K562 (cell line): ENCODE measurements around the gene DAW1. TPM values are rescaled to one million over a fixed set of nuclear protein-coding genes. Genes with fewer than 3 reads are reported as not detected.

Experiments used
- ATAC-seq: fragments of 200-7000 bp; cut with Tn5 transposase; 3 replicates; pipeline ENCODE4 v1.9.1; 2020; ENCODE audit warnings: moderate library complexity
- BruUV-seq: library from RNA; stranded (reverse); fragments of 400-500 nt; replicated peaks from 2 replicates; lab custom pipeline; 2021; lab: Mats Ljungman, UMichigan
- CTCF ChIA-PET: fragments of 300-600 bp; formaldehyde crosslinking; extraction: SDS; loops from one replicate; lab custom pipeline; 2021; ENCODE audit warnings: low intra/inter-chr PET ratio; lab: Yijun Ruan, JAX
- POLR2A ChIA-PET: fragments of 300-600, 350-650 bp; sonication (Branson Sonifier 250); formaldehyde crosslinking; extraction: SDS; loops from one replicate; lab custom pipeline; 2021; ENCODE audit warnings: antibody characterized with exemption, inconsistent platforms; lab: Yijun Ruan, JAX
- DNase-seq, 4 experiments: peaks; one replicate each; pipeline versions ENCODE4 v3.0.0 to v3.0.0-alpha.2; 2011 to 2018; ENCODE audit warnings: low spot score in 3 of 4, mixed read lengths in 3 of 4; ENCODE audit errors: extremely low read depth in 1 of 4
- FAIRE-seq: peaks from 2 replicates; lab custom pipeline; 2011; peaks lifted over from hg19 to GRCh38; lab: Jason Lieb, UNC
- H2AFZ ChIP-seq: 2 replicates; pipeline ENCODE4 v1.6.0; 2011; ENCODE audit warnings: low read depth, low read length, control low read depth, inconsistent platforms
- H3K27ac ChIP-seq: fragments of 200-600 bp; 3 replicates; pipeline ENCODE4 v1.8.0; 2011; ENCODE audit warnings: low read depth, mild to moderate bottlenecking, control low read depth, inconsistent platforms, low read length, moderate library complexity, mixed read lengths; ENCODE audit errors: extremely low read depth
- H3K27me3 ChIP-seq, 2 experiments: fragments of 300-600 bp in 1 of 2; 2 replicates in 1 of 2; 3 replicates in 1 of 2; pipeline versions ENCODE4 v1.6.0 to v1.8.0; 2011; ENCODE audit warnings: inconsistent platforms in 2 of 2, low read length in 2 of 2, mild to moderate bottlenecking in 1 of 2, mixed read lengths in 1 of 2, moderate library complexity in 1 of 2; ENCODE audit not compliant: control insufficient read depth in 2 of 2, insufficient read depth in 2 of 2
- H3K36me3 ChIP-seq: fragments of 300-600 bp; 3 replicates; pipeline ENCODE4 v1.8.0; 2011; ENCODE audit warnings: mild to moderate bottlenecking, low read length, inconsistent platforms; ENCODE audit not compliant: control insufficient read depth, insufficient read depth
- H3K4me1 ChIP-seq, 2 experiments: fragments of 200-600 bp in 1 of 2; replicated peaks in 1 of 2; 2 replicates in 1 of 2; 3 replicates in 1 of 2; pipeline versions ENCODE4 v1.5.1 to v1.8.0; 2011; ENCODE audit warnings: inconsistent platforms in 2 of 2, low read length in 2 of 2, mild to moderate bottlenecking in 1 of 2, mixed read lengths in 1 of 2, moderate library complexity in 1 of 2; ENCODE audit not compliant: control insufficient read depth in 2 of 2, insufficient read depth in 2 of 2
- H3K4me2 ChIP-seq: 2 replicates; pipeline ENCODE4 v1.6.1; 2011; ENCODE audit warnings: low read length, control low read depth, inconsistent platforms, mixed read lengths; ENCODE audit not compliant: insufficient read depth
- H3K4me3 ChIP-seq: fragments of 200-600 bp; sonication (generic), shearing (Covaris generic); 2 replicates; pipeline ENCODE4 v1.5.1; 2016; ENCODE audit warnings: control low read depth, inconsistent platforms
- H3K79me2 ChIP-seq: fragments of 200-600 bp; 3 replicates; pipeline ENCODE4 v1.8.0; 2011; ENCODE audit warnings: low read length, inconsistent platforms; ENCODE audit not compliant: control insufficient read depth, insufficient read depth
- H3K9ac ChIP-seq, 2 experiments: 2 replicates each; pipeline versions ENCODE4 v1.6.0 to v1.6.1; 2011; ENCODE audit warnings: low read depth in 2 of 2, low read length in 2 of 2, control low read depth in 1 of 2, inconsistent platforms in 1 of 2, mild to moderate bottlenecking in 1 of 2, mixed read lengths in 1 of 2; ENCODE audit not compliant: insufficient read depth in 1 of 2
- H3K9me1 ChIP-seq: one replicate; pipeline ENCODE4 v1.6.0; 2011; ENCODE audit warnings: inconsistent platforms, mild to moderate bottlenecking, low read length, moderate library complexity; ENCODE audit not compliant: control insufficient read depth, insufficient read depth
- H3K9me3 ChIP-seq: replicated peaks from 2 replicates; pipeline ENCODE4 v1.5.1; 2011; ENCODE audit warnings: low read depth, low read length, inconsistent platforms; ENCODE audit not compliant: control insufficient read depth, insufficient read depth
- H4K20me1 ChIP-seq: replicated peaks from 2 replicates; pipeline ENCODE4 v1.6.1; 2011; ENCODE audit warnings: low read length, inconsistent platforms, mixed read lengths; ENCODE audit not compliant: control insufficient read depth, insufficient read depth
- ADNP ChIP-seq: fragments of 200-800 bp; sonication (Bioruptor generic); IDR thresholded peaks from 2 replicates; pipeline ENCODE4 v1.6.1; 2016; ENCODE audit warnings: missing genetic modification characterization, missing compliant biosample characterization
- BMI1 ChIP-seq: fragments of 150-350 bp; IDR thresholded peaks from 2 replicates; pipeline ENCODE4 v1.6.1; 2014; ENCODE audit warnings: low read length
- CBX5 ChIP-seq: IDR thresholded peaks from 2 replicates; pipeline ENCODE4 v1.6.1; 2014; ENCODE audit warnings: low read depth, borderline replicate concordance
- FOSL1 ChIP-seq: fragments of 200-800 bp; sonication (Bioruptor generic); conservative IDR thresholded peaks from 2 replicates; pipeline ENCODE4 v1.6.1; 2016; ENCODE audit warnings: missing genetic modification characterization, missing compliant biosample characterization
- GABPB1 ChIP-seq: sonication (generic); formaldehyde crosslinking; IDR thresholded peaks from 2 replicates; pipeline ENCODE4 v1.8.0; 2022; ENCODE audit warnings: mild to moderate bottlenecking, missing genetic modification reagents
- NR2C2 ChIP-seq, 2 experiments: fragments of 200-800 bp in 1 of 2; sonication (Bioruptor generic) in 1 of 2; sonication (generic) in 1 of 2; formaldehyde crosslinking in 1 of 2; IDR thresholded peaks; 2 replicates each; pipeline versions ENCODE4 v1.6.1 to v1.8.0; 2016 to 2022; ENCODE audit warnings: mild to moderate bottlenecking in 1 of 2, missing compliant biosample characterization in 1 of 2, missing genetic modification characterization in 1 of 2, missing genetic modification reagents in 1 of 2
- NR4A1 ChIP-seq, 2 experiments: fragments of 250-450 bp in 1 of 2; fragments of 450-650 bp in 1 of 2; sonication (Bioruptor Pico) in 1 of 2; IDR thresholded peaks; 2 replicates each; pipeline versions ENCODE4 v1.4.0 to v1.6.1; 2016 to 2020; ENCODE audit warnings: mild to moderate bottlenecking in 2 of 2, missing compliant biosample characterization in 1 of 2, missing genetic modification characterization in 1 of 2, moderate library complexity in 1 of 2
- POLR2AphosphoS5 ChIP-seq: IDR thresholded peaks from 2 replicates; pipeline ENCODE4 v1.6.1; 2011; ENCODE audit warnings: mild to moderate bottlenecking, low read depth, low read length, moderate library complexity; ENCODE audit not compliant: control insufficient read depth, insufficient read depth
- RFX7 ChIP-seq: fragments of 250-450 bp; sonication (Bioruptor Pico); IDR thresholded peaks from 2 replicates; pipeline ENCODE4 v1.5.1; 2021; ENCODE audit warnings: mild to moderate bottlenecking
- SAFB ChIP-seq: fragments of 200-400 bp; formaldehyde crosslinking; IDR thresholded peaks from 2 replicates; pipeline ENCODE4 v1.6.1; 2017; ENCODE audit warnings: low read depth, low read length, borderline replicate concordance
- SMAD3 ChIP-seq: fragments of 450-650 bp; formaldehyde crosslinking; conservative IDR thresholded peaks from 2 replicates; pipeline ENCODE4 v1.4.0; 2020; ENCODE audit warnings: mild to moderate bottlenecking
- SRF ChIP-seq, 2 experiments: fragments of 250-450, 450-650 bp in 1 of 2; sonication (Bioruptor Pico) in 1 of 2; sonication (generic) in 1 of 2; formaldehyde crosslinking; IDR thresholded peaks; 2 replicates each; pipeline versions ENCODE4 v1.5.0 to v1.5.1; 2020 to 2022; ENCODE audit warnings: mild to moderate bottlenecking in 1 of 2, missing genetic modification reagents in 1 of 2
- SRSF1 ChIP-seq: fragments of 200-400 bp; formaldehyde crosslinking; IDR thresholded peaks from 2 replicates; pipeline ENCODE4 v1.6.1; 2017; ENCODE audit warnings: mild to moderate bottlenecking, low read depth, low read length, moderate library complexity
- ZBTB7A ChIP-seq: IDR thresholded peaks from 2 replicates; pipeline ENCODE4 v1.6.1; 2011; ENCODE audit warnings: low read depth, mild to moderate bottlenecking, low read length, moderate library complexity, borderline replicate concordance; ENCODE audit not compliant: control insufficient read depth
- ZNF124 ChIP-seq: sonication (generic); formaldehyde crosslinking; IDR thresholded peaks from 2 replicates; pipeline ENCODE4 v1.8.1; 2022; ENCODE audit warnings: missing genetic modification reagents
- ZNF316 ChIP-seq: fragments of 450-650 bp; IDR thresholded peaks from 2 replicates; pipeline ENCODE4 v1.6.1; 2016
- ZNF354B ChIP-seq: fragments of 250-450 bp; sonication (Bioruptor Pico); IDR thresholded peaks from 2 replicates; pipeline ENCODE4 v1.4.0; 2020
- ZNF644 ChIP-seq: fragments of 200-800 bp; sonication (Bioruptor generic); IDR thresholded peaks from 2 replicates; pipeline ENCODE4 v1.6.1; 2016; ENCODE audit warnings: low read depth, missing genetic modification characterization, missing compliant biosample characterization
- ZNF717 ChIP-seq: fragments of 250-450 bp; sonication (Bioruptor Pico); IDR thresholded peaks from 2 replicates; pipeline ENCODE4 v1.5.0; 2021
- WGBS: fragments of 100-300 bp; shearing (Covaris generic); methylation state at CpG from one replicate; pipeline ENCODE4 v1.1.6; 2016; ENCODE audit warnings: low coverage, mixed read lengths; ENCODE audit not compliant: insufficient coverage; ENCODE audit errors: missing lambda C conversion rate; 5-methylcytosine and 5-hydroxymethylcytosine counted together
- in situ Hi-C: fragments of 300-500 bp; cut with MboI; formaldehyde crosslinking; loops from 4 replicates; pipeline ENCODE4 v1.15.0; 2018; ENCODE audit warnings: inconsistent platforms, mixed read lengths
- intact Hi-C: fragments of 100-400 bp; cut with micrococcal nuclease; formaldehyde crosslinking; loops from 2 replicates; pipeline ENCODE4 v1.14.2; 2022
- polyA plus RNA-seq, 8 experiments: library from polyadenylated mRNA; depleted of rRNA in 4 of 8; stranded (reverse) in 5 of 8; unstranded in 3 of 8; fragments of >200 nt; fragmentation: Nextera tagmentation in 2 of 8; fragmentation: Illumina TruSeq in 1 of 8; extraction: Ambion mirVana in 2 of 8; extraction: Trizol in 1 of 8; gene quantifications; 2 replicates each; pipeline versions ENCODE4 v1.2.1 to v1.2.3, GENCODE V29; 2011 to 2014; ENCODE audit warnings: inconsistent platforms in 1 of 8, missing spikeins in 1 of 8
- total RNA-seq, 7 experiments: library from RNA; depleted of rRNA in 6 of 7; stranded (reverse); fragments of >200 nt in 6 of 7; fragmentation: Illumina TruSeq in 2 of 7; extraction: Trizol in 2 of 7; gene quantifications; 2 replicates each; pipeline versions ENCODE4 v1.2.1 to v1.2.3, GENCODE V29; 2011 to 2021; ENCODE audit warnings: low replicate concordance in 1 of 7

The DAW1 gene
- total and polyA plus RNA-seq, 9 of the 15 experiments (the other 6 are each of a cell fraction or from before 2014, with no cell fraction given), result not detected

GRCh38 chr2:227867386-227867785 is 4.0 kb upstream of the DAW1 start:
- ChIA-PET POLR2A (no interaction called here), CTCF (no interaction called here)
- Histone ChIP-seq H2AFZ (no peak overlapping the region), H3K36me3 (no peaks in the 10 kb centered on the region), H3K9ac (no peak overlapping the region), H3K79me2 (no peaks in the 10 kb centered on the region), H3K4me2 (no peak overlapping the region), H3K9me3 (no peaks in the 10 kb centered on the region)
- in situ Hi-C loops, result no loop called here
- BruUV-seq, result no TSS peak
- TF ChIP-seq NR4A1 (CRISPR knock-in tag; IDR thresholded peaks at IDR 0.05) (no peak), NR4A1 (tag; IDR thresholded peaks at IDR 0.05) (no peak), ZNF124 (no peak), SRSF1 (no peak), CBX5 (no peak), BMI1 (no peak), SRF (CRISPR knock-in tag; IDR thresholded peaks at IDR 0.05) (no peak), SMAD3 (CRISPR knock-in tag) (no peak), RFX7 (CRISPR knock-in tag) (no peak), ZBTB7A (no peak), ZNF354B (CRISPR knock-in tag) (no peak), POLR2AphosphoS5 (no peak), ZNF644 (tag) (no peak), GABPB1 (CRISPR knock-in tag) (no peak), FOSL1 (tag) (no peak), ADNP (no peak), ZNF717 (CRISPR knock-in tag) (no peak), SAFB (no peak), ZNF316 (no peak), NR2C2 (CRISPR knock-in tag; IDR thresholded peaks at IDR 0.05) (no peak), NR2C2 (tag; IDR thresholded peaks at IDR 0.05) (no peak)
- TF ChIP-seq, all 486 proteins: peak for 0
- Histone ChIP-seq H4K20me1 (no peaks in the 10 kb centered on the region), H3K27me3 (no peaks in the 10 kb centered on the region; a peak in 1 of 5 replicates), H3K9me1 (no peaks in the 10 kb centered on the region), H3K4me1 (peaks cover 0 to 5% of the 10 kb centered on the region in 2 experiments; a peak in 2 of 5 replicates), H3K27ac (no peak overlapping the region), H3K4me3 (no peak overlapping the region)
- no peak for DNase-seq
- intact Hi-C loops, result loop anchor here (10.0 kb wide), 1 partner anchor 473 kb away; no protein-coding TSS in a partner anchor
- ATAC-seq, result no peak
- 0% methylated on average over 2 of the region's 2 CpGs for WGBS
- no peak for FAIRE-seq
